Mammary epithelial cell (primary cell): ENCODE measurements around the gene ARNT2.

ENCODE experiments used
- EZH2 ChIP-seq: IDR thresholded peaks from 2 replicates; pipeline ENCODE4 v1.6.1; 2012; ENCODE audit warnings: low read length, inconsistent platforms, borderline replicate concordance
- TF ChIP-seq, protein P1 (sequence below), 2 donors: IDR thresholded peaks in 1 of 2; conservative IDR thresholded peaks in 1 of 2; 2 replicates each; pipeline ENCODE4 v1.5.1; 2011 to 2012; ENCODE audit warnings: inconsistent platforms in 2 of 2, low read length in 2 of 2, mild to moderate bottlenecking in 2 of 2, control low read depth in 1 of 2, low read depth in 1 of 2; ENCODE audit not compliant: insufficient read depth in 1 of 2; ENCODE audit errors: extremely low read depth in 1 of 2

DNA sequence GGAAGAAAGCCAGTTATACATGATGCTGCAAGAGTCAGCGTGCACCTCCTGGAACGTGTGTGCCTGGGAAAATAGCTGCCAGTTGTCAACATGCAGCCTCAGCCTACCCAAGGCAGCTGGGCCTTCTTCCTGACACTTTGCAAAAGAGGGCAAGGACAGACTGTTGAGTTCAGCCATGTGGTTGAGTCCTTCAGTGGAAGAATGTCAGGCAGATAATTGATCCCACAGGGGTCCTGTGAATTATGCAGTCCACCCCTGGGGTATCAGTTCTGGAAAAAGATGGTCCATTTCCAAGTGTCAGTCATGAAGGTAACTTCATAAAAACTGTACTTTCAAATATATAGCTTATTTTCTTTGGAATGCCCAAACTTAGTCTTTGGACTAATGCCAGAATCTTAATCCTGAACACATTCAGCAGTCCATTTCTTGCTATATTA, 79.6 kb downstream of the ARNT2 start:
- TF ChIP-seq, protein P1, sequence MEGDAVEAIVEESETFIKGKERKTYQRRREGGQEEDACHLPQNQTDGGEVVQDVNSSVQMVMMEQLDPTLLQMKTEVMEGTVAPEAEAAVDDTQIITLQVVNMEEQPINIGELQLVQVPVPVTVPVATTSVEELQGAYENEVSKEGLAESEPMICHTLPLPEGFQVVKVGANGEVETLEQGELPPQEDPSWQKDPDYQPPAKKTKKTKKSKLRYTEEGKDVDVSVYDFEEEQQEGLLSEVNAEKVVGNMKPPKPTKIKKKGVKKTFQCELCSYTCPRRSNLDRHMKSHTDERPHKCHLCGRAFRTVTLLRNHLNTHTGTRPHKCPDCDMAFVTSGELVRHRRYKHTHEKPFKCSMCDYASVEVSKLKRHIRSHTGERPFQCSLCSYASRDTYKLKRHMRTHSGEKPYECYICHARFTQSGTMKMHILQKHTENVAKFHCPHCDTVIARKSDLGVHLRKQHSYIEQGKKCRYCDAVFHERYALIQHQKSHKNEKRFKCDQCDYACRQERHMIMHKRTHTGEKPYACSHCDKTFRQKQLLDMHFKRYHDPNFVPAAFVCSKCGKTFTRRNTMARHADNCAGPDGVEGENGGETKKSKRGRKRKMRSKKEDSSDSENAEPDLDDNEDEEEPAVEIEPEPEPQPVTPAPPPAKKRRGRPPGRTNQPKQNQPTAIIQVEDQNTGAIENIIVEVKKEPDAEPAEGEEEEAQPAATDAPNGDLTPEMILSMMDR (conservative IDR thresholded peaks at IDR 0.05 in 1 of 2, IDR thresholded peaks at IDR 0.05 in 1 of 2; ENCODE audit: extremely low read depth in 1 of 2, insufficient read depth in 1 of 2, low read depth in 1 of 2, low read length in 2 of 2): no peak
- TF ChIP-seq EZH2: no peak
